CD4-positive, alpha-beta T cell treated with Interleukin-12 subunit alpha and Interleukin-12 subunit beta, for 1 hour (primary cell): ENCODE measurements around the gene KIF1A.

ENCODE experiments used
- DNase-seq: peaks from one replicate; pipeline ENCODE4 v3.0.0-alpha.2; 2020

KIF1A gene

DNA sequence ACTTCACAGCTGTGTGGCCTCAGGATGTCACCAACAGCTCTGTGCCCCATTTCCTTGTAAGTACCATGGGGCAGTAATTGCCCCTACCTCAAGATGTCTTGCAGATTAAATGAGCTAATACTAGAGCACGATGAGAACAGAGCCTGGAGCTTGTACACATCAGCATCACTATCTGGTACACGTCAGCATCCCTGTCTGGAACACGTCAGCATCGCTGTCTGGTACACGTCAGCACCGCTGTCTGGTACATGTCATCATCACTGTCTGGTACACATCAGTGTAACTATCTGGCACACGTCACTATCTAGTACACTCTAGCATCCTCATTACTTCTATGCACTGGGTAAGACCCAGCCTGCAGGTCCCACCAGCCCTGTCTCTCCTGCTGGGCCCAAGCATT lies 91.2 kb downstream of the KIF1A start:
- DNase-seq, result no peak

DNA sequence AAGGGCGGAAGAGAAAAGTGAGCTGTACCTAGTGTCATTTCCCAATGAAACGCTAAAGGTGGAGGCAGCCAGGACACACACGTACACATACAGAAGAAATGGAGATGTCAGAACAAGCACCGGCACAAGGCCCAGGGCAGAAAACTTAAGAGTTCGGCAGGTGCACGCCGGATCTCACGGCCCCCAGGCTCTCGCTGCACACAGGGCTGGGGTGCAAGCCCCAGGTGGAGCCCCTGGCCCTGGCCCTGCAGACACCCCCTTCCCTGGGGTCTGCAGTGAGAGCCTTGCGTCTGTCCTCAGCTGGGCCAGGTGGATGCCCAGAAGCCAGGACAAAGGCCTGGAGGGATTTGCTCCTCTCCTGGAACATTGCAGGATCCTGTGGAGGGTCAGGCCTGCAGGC lies 91.7 kb downstream of the KIF1A start:
- DNase-seq, result no peak

DNA sequence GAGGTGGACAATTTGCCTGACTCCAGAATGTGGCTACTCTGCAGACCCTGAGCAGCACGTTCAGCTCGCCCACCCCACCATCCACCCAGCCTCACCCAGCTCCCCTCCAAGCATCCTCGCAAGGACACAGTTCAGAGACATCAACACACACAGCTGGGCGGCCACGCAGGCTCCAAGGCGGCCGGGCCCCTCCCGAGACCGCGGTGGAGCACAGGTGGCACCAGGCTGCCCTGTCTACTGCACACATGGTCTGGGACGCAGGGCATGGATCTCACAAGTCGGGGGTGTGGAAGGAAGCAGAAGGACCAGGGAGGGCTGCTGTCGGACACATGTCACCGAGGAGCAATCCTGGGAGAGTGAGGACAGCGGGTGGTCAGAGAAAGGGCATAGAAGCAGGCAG lies 92.1 kb downstream of the KIF1A start:
- no peak for DNase-seq

DNA sequence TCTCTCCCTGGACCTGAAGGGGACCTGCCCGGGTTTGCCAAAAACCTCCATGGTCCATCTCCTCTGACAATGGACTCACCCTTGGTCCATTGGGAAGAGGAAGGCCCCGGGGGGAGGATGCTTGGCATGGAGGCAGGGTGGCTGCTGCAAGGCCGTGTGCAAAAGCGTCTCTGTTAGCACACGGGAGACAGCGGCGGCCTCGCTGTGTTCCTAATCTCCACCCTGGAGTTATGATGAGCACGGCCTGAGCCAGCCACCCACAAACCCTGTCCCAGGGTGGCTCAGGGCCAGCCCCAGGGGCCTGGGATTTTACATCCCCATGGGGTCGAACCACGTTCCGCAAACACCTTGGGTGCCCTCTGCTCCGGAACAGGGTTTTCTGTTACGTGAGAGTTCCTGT lies 92.6 kb downstream of the KIF1A start:
- no peak for DNase-seq

DNA sequence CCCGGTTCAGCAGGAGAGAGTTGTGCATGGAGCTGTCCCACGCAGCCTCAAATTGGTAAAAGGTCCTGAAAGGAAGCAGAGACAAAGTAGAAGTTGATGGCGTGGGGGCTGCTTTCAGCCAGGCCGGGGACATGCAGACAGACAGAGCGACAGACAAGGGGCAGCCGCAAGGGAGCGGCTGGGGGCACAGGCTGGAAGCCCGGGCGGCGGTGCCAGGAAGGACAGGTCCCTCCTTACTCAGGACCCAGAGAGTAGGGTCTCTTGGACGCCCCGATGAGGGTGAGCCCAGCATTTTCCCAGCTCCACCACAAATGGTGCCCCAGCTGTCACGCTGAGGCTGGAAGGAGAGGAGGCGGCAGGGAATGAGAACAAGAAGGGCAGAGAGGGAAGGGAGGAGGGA lies 93.1 kb downstream of the KIF1A start:
- no peak for DNase-seq

DNA sequence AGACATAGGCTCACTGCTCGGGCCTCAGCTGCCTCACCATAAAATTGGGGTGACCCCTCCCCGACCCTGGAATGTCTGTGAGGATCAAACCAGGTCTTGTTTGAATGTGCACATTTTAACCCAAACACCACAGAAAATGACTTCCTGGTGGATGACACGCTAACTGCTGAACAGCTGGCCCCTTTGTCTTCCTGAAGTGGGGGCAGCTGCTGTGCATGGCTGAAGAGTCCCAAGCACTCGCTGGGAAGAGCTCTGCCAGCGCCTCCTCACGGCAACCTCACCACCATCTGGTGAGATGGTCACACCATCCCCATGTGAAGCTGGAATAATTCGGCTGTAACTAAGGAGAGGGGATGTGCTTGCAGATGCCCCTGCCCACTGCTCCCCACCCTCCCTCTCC lies 94.3 kb downstream of the KIF1A start:
- DNase-seq, result no peak

DNA sequence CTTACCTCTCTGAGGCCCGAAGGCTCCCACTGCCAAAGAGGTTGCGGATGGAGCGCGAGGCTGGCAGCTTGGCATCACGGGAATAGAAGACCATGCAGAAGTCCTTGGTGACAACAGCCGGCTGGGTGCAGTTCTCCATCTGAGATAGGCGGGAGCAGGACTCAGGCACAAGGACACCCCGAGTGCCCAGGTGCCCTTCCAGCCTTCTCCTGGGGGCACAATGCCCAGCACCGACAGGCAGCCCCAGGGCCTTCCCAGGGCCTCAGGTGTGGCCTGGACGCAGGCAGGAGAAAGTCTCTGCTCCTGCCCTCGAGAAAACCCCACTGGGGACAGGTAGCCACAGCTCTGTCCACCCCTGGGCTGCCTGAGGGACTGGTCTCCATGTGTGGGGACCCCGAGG lies 94.8 kb downstream of the KIF1A start:
- DNase-seq, result no peak

DNA sequence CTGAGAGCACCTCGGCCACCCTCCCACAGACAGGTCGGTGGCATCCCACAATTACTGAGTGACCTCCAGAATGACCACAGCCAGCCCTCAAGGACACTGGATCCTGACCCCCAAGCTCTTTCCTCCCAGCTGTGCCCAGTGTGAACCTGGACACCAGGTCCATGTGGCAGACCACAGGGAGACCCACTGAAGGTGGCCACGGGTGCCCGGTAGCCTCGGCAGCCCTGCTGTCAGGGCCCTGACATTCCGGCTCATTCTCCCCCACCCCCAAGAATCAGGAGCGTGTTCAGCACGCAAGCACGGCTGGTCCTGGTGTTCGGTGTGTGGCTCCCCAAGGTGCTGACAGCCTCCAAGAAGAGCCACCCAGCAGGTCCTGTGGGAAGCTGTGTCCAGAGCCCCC lies 95.6 kb downstream of the KIF1A start:
- no peak for DNase-seq

DNA sequence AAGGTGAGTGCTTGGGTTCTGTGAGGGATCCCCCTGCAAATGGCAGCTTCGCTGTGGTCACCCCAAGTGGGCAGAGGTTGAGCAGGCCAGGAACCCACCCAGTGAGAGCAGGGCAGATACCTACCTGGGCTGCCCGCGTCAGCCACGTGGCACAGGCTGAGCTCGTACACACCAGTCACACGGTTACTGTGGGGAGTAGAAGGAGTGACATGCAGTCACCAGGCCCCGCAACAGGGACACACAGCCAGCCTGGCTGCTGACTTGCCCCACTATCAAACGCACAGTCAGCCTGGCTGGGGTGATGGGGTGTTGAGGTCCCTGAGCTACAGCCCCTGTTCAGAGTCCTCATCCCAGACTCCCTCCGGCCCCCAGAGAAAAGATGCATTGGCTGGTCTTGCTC lies 96.2 kb downstream of the KIF1A start:
- DNase-seq, result no peak

DNA sequence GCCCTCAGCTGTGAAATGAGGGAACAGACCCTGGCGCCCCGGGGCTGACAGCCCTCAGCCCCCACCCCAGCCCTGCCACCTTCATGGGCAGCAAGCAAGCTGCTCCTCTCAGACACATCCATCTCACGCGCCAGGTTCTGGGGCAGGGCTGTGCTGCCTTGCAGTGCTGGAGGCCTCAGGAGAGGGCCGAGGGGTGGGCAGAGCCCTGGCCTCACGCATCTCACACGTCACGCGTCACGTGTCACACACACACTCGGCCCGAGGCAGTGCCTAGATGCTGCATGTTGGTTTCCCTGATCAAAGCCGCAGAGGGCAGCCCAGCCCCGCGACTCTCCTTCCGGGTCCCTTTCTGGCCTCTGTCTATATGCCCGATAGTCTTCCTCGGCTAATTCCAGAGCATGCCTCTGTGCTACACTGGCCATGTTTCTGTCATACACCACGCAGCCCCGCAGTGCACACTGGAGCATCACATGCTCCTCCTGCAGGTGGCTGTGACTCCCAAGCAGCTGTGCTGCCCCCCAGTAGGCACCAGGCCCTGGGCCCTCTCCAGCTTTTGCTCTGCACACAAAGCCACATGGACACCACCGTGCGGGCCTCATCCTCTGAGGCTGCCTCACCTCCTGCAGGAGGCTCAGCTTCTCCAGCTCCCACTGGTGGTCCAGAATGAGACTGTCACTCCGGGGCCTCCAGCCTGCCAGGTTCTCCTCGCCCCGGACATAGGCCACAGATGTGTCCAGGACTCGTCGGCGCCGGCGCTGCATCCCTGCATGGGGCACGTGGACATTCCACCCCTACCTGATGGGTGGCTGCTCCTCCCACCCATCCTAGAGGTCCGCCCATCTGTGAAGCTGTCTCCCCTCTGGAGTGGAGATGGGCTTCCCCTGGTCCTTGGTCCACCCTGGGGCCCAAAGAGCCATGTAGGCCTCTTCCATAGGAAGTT lies 97.0 kb downstream of the KIF1A start:
- no peak for DNase-seq

DNA sequence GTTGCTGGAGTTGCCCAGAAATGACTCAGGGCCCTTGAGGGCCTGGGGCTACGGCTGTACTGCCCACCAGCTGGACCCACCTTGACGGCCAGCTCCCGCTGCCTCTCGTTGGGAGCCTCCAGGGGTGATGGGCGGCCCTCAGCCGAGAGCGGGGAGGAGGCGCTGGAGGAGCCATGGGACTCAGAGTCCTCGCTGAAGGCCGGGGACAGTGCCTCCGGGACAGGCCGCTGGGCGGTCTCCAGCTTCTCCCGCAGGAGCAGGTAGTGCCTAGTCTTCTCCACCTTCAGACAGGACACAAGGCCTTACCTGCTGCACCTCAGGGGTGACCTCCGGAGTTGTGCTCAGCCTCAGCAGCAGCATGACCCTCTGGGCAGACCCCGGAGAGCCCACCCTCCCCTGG lies 97.6 kb downstream of the KIF1A start:
- no peak for DNase-seq

DNA sequence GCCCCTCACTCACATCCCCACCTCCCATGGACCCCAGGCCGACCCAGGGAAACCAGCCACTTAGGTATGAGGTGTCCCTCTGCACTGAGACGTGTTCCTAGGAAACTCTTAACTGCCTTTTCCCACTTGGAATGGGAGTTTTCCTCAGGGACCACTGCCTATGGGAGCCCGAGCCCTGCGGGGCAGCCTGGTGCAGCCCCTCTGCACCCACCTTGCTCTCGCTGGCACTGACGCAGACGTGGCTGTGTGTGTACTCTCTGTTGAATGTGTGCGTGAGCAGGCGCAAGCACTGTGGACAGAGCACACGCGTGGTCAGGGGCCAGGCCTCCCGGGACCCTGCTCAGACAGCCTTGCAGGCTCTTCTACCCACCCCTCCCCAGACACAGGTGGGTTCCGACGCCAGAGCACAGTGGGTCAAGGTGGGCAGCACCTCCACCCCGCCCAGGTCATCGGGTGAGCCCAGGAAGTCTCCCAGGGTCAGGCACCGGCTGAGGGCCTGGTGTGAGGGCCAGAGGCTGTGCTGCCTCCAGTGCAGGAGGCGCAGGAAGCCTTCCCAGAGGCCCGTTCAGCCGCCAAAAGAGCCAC lies 98.3 kb downstream of the KIF1A start:
- DNase-seq, result no peak

DNA sequence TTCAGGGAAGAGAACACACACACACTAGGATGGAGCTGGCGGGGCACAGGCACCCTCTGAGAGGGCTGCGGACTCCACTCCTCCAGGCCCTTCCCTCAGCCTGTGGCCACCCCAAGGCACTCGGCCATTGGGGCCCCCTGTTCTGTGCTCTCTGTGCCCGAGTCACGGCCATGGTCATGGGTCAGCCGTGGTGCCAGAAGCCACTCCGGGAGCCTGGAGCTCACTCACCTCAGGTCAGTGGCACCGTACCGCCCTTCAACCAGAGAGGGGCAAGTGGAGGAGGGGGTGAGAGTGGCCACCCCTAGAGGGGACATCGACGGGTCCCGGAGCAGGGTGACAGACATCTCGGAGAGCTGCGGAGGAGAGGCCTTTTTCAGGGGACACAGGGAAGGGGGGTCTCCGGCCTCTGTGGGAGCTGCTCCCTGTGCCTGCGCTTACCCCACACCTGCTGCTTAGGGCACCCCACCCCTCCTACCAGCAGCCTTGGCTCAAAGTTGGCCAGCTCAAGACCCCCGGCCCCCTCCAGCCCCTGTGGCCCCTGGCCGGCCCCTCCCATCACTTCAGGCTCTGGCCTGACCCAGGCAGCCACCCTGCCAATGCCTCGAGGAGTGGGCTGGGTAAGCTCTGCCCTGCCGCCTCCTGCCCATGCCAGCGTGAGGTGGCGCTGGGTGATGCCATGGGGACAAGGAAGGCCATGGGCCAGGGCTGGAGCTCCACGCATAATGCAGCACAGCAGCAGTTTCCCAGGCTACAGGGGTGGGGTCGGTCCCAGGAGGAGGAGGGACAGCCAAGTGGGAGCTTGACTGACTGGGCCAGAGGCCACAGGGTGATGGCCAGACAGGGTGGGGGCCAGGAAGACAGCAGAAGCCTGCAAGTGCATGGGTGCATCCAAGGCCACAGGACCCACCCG lies 99.1 kb downstream of the KIF1A start:
- DNase-seq, result no peak

DNA sequence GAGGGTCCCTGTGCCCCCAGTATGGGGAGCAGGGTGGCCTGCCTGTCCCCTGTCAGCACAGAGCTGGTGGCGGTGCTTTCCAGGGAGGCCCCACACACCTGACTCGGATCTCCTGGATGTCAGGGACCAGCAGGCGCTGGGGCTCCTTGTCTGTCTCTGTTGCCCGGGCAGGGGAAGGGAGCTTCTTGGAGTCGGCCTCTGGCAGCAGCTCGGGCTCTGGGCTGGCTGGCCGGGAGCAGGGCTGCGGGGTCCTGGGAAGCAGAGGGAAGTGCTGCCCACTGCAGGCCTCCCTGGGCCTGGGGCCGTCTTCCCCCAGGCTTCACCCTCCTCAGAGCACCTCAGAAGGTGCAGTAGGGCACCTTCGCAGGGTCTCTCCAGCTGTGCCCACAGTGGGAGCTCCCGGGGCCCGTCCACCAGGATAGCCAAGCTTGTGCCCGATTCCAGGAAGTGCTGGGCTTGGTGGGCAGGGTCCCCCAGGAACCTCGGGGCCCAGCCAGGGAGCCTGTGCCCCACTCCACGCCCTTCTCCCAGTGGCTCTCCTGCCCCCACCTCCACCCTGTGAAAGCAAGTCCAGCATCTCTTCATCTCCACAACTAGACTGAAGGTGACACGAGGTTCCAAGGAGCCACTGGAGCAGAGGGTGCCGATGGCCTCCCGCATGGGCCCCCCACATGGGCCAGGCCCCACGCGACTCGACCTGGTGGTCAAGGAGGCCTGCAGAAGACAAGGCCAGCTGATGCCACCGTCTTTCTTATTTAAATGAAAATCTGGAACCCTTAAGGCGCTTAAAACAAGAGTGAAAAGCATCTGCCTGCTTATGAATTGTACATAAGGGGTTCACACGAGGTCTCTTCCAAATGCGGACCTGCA lies 100.1 kb downstream of the KIF1A start:
- DNase-seq, result no peak

DNA sequence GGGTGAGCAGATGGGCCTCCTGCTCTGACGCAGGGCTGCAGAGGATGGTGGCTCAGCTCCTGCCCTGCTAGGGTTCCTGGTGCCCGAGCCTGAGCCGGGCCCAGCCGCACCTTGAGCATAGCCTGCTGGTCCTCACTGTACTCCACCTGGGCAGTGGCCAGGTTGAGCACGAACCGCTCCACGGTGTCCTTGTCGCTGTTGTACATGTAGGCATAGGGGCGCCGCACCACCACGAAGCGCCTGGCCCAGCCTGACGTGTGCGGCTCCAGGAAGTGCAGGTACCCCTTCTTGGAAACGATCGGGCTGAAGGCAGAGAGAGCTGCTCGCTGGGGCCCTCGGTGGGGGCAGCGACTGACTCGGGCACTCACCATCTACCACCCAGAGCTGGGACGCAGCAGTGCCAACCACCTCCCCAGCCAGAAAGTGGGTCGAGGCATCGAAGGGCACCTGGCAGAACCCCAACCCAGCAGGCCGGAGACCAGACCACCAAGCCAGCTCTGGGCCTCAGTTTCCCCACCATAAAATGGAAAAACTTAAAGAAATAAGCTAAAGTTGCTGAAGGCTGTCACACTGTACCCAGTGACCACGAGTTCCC lies 101.0 kb downstream of the KIF1A start:
- DNase-seq, result no peak

DNA sequence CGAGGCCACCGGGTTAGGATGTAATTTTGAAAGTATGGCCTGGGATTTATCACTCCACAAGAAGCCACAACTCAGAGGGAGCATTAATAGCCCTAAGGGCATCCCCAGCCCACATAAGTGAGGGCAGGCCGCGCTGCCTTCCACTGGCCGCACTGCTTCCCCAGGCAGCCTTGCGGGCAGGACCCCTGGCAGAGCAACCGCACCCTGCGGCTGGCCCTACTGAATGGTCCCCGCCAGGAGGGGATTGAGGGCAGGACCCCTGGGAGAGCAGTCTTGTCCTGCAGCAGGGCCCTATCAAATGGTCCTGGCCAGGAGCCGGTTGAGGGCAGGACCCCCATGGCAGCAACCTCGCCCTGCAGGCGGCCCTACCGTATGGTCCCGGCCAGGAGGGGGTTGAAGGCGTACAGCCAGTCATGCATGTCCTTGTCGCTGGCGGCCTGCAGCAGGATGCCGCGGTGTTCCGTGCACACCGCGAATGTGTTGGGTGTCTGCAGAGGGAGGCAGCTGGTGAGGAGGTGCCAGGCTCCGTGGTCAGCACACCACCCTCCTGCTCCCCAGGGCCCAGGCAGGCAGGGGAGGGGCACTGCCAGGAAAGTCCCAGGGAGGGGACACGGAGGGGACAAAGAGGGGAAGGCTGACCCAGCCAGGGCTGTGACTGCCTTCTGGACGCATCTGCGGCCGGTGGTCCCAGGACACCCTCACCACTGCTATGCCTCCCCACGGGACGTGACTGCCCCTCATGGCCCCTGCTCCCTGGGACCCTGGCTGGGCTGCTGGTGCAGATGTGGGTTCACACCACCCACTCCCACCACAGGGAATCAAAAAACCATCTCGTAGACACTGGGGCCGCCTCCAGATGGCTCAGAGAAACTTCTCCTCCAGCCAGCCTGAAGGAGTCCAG lies 102.1 kb downstream of the KIF1A start:
- DNase-seq, result no peak

DNA sequence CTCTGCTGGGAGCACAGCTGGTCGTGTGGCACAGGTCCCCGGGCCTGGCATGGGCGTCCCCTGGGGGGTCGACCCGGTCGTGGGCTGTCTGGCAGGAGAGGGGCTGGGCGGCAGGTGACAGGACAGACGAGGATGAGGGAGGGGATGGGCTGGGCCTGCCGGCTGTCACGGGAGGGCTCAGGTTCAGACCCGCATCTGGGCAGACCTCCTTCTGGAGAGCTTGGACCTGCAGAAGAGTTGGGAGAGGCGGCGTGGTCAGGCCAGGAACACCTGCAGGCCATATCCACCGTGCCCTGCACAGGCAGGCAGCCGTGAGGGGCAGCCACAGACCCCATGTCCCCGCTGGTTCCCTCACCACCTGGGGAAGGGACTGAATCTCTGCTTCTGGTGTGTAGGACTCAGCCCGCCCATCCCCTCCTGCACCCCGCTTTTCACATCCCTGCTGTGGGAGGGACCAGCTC lies 102.8 kb downstream of the KIF1A start:
- DNase-seq, result no peak

DNA sequence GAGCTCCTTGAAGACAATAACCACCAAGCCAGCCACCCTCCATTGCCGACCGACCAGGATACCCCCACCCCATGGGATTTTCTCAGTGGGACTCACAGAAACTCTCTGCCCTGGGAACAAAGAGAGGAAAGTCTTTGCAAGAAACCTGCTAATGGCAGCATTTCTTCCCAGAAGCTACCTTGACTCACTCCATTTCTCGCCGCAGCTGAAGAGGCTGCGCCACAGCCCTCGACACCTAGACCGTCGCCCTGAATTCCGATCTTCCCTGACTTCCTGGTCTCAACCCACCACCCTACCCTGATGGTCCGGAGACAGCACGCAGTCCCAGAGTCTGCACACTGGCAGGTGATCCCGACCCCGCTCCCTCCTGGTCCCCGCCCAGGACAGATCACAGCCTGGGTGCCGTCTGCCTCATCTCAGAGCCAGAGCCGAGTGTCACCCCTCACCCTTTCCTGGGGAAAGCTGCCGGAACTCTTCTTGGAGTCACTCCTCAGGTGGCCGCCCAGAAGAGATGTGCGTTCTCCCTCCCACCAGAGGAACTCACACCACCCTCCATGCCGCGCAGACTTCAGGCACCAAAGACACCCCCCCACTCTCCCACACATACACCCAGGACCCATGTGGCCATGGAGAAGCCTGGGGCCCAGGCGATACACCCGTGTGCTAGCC lies 103.8 kb downstream of the KIF1A start:
- no peak for DNase-seq

DNA sequence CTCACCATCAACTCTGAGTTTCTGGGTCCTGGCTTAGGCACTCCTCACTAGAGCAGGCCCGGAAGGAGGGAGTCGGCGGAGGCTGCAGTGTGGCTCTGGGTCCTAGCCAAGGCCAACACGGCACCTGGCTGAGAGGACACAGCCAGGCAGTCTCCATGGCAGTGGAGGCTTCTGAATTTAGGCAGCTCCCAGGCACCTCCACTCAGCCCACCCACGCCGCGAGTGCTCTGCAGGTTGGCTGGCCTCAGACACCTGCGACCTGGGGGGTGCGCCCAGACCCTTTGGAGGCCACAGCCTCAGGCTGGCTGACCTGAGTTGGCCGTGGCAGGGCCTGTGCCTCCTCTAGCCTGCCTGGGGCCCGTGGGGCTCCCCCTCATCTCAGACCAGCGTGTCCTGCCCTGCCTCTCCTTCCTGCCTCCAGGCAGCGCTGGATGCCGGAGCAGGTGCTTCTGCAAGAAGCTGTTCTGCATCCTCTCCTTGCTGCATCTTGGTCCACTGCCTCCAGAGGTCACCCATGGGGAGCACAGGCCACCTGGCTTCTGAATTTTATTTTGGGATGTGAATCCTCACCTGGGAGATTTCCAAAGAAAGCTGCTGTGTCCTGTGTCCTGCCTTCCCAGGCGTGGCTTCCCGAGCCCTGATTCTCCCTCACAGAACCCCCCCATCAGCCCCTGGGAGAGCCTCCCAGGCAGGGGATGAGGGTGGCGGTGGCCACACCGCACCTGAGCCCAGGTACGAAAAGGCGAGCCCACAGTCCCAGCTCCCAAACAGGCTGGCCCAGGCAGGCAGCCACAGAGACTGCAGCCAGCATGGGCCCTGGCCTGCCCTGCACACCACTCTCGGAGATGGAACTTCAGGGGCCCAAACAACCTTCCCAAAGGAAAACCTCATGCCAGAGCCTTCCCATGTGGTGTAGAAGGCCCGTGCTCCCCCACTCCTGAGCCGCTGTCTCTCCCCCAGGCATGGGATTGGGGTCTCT lies 105.0 kb downstream of the KIF1A start:
- DNase-seq, result no peak
